Chondrocyte (in vitro differentiated cells): ENCODE data around the gene TRABD. TPM values are rescaled to one million over a fixed set of nuclear protein-coding genes. Genes with fewer than 3 reads are reported as not detected.

Experiments used
- DNase-seq: peaks from one replicate; pipeline ENCODE4 v3.0.0; 2021; ENCODE audit warnings: mixed read lengths, low spot score
- H3K27ac Mint-ChIP-seq: one replicate; pipeline ENCODE4 v1.8.0; 2021; ENCODE audit warnings: mild to moderate bottlenecking, moderate library complexity, mixed read lengths; ENCODE audit not compliant: unreplicated experiment
- H3K27me3 Mint-ChIP-seq: 2 replicates; pipeline ENCODE4 v1.8.0; 2021; ENCODE audit warnings: low read depth, mixed read lengths
- H3K36me3 Mint-ChIP-seq: 2 replicates; pipeline ENCODE4 v1.8.0; 2021; ENCODE audit warnings: low read depth, mixed read lengths
- H3K4me1 Mint-ChIP-seq: 2 replicates; pipeline ENCODE4 v1.8.0; 2021; ENCODE audit warnings: low read depth, mild to moderate bottlenecking, mixed read lengths
- H3K4me3 Mint-ChIP-seq: one replicate; pipeline ENCODE4 v1.8.0; 2021; ENCODE audit warnings: mild to moderate bottlenecking, moderate library complexity, mixed read lengths; ENCODE audit not compliant: unreplicated experiment
- H3K9me3 Mint-ChIP-seq: 2 replicates; pipeline ENCODE4 v1.8.0; 2021; ENCODE audit warnings: low read depth, mixed read lengths
- total RNA-seq: library from RNA; stranded (reverse); gene quantifications from 3 replicates; pipeline ENCODE4 v1.2.1, GENCODE V29; 2021
- TF ChIP-seq, protein P1 (sequence below): fragments of 200-600 bp; sonication (generic); IDR thresholded peaks from 2 replicates; pipeline ENCODE4 v1.5.0; 2021; ENCODE audit warnings: antibody characterized with exemption, mild to moderate bottlenecking, moderate library complexity

TRABD gene
- total RNA-seq, 1 donor from 2014 or later = 20.2 TPM

GRCh38 chr22:50218996-50219727 lies 33.4 kb downstream of the TRABD start:
- DNase-seq = peak; percentile 95
- Mint-ChIP-seq H3K4me1 (peaks cover 7% of the 10 kb centered on the region), H3K9me3 (no peaks in the 10 kb centered on the region), H3K4me3 (no peak overlapping the region), H3K36me3 (peaks cover 18% of the 10 kb centered on the region), H3K27me3 (no peaks in the 10 kb centered on the region), H3K27ac (peak overlapping the region; percentile 17)
- TF ChIP-seq, protein P1, sequence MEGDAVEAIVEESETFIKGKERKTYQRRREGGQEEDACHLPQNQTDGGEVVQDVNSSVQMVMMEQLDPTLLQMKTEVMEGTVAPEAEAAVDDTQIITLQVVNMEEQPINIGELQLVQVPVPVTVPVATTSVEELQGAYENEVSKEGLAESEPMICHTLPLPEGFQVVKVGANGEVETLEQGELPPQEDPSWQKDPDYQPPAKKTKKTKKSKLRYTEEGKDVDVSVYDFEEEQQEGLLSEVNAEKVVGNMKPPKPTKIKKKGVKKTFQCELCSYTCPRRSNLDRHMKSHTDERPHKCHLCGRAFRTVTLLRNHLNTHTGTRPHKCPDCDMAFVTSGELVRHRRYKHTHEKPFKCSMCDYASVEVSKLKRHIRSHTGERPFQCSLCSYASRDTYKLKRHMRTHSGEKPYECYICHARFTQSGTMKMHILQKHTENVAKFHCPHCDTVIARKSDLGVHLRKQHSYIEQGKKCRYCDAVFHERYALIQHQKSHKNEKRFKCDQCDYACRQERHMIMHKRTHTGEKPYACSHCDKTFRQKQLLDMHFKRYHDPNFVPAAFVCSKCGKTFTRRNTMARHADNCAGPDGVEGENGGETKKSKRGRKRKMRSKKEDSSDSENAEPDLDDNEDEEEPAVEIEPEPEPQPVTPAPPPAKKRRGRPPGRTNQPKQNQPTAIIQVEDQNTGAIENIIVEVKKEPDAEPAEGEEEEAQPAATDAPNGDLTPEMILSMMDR = no peak

GRCh38 chr22:50219800-50220602 lies 34.3 kb downstream of the TRABD start:
- Mint-ChIP-seq H3K9me3 (no peaks in the 10 kb centered on the region), H3K27ac (no peak overlapping the region)
- TF ChIP-seq, protein P1 = no peak

GRCh38 chr22:50220603-50221409 lies 35.1 kb downstream of the TRABD start:
- no peak overlapping the region for H3K27ac Mint-ChIP-seq
- H3K9me3 Mint-ChIP-seq = no peaks in the 10 kb centered on the region
- peaks cover 4% of the 10 kb centered on the region for H3K4me1 Mint-ChIP-seq
- peaks cover 17% of the 10 kb centered on the region for H3K36me3 Mint-ChIP-seq
- peak; percentile 92 for DNase-seq
- H3K27me3 Mint-ChIP-seq = no peaks in the 10 kb centered on the region
- no peak overlapping the region for H3K4me3 Mint-ChIP-seq
- TF ChIP-seq, protein P1 = no peak

More at GRCh38 chr22:50219800-50220602, 34.3 kb downstream of the TRABD start:
- H3K4me1 Mint-ChIP-seq = peaks cover 4% of the 10 kb centered on the region
- H3K27me3 Mint-ChIP-seq = no peaks in the 10 kb centered on the region
- peaks cover 15% of the 10 kb centered on the region for H3K36me3 Mint-ChIP-seq
- H3K4me3 Mint-ChIP-seq = no peak overlapping the region
- peak; percentile 89 for DNase-seq

GRCh38 chr22:50221410-50222300 lies 35.9 kb downstream of the TRABD start:
- H3K27ac Mint-ChIP-seq = no peak overlapping the region
- no peaks in the 10 kb centered on the region for H3K9me3 Mint-ChIP-seq
- H3K4me1 Mint-ChIP-seq = peaks cover 4% of the 10 kb centered on the region
- TF ChIP-seq, protein P1 = peak; percentile 33
- peaks cover 15% of the 10 kb centered on the region for H3K36me3 Mint-ChIP-seq
- DNase-seq = peak; percentile 86
- H3K4me3 Mint-ChIP-seq = no peak overlapping the region
- H3K27me3 Mint-ChIP-seq = no peaks in the 10 kb centered on the region
